Activated CD4-positive, alpha-beta T cell treated with anti-CD3 and anti-CD28 coated beads, Interleukin-2, amount 50 U/mL, for 48 hours (primary cell): ENCODE measurements around the gene C2.

ENCODE experiments used
- DNase-seq, 2 experiments: peaks; one replicate each; pipeline ENCODE4 v3.0.0-alpha.2; 2020

The C2 gene

GRCh38 chr6:31927242-31927862, at the start of gene C2:
Gene C2 (plus strand): TSS chr6:31927717. CDS start chr6:31927753, 36 bp downstream.
- no peak for DNase-seq

GRCh38 chr6:31878222-31878621, 49.3 kb upstream of the C2 start:
- no peak for DNase-seq

- no peak for DNase-seq
These were observed 48.8 kb upstream of the C2 start, which contains the start of gene SLC44A4 for GRCh38 chr6:31878726-31879125. Gene SLC44A4 (minus strand): TSS chr6:31878997. CDS start chr6:31878980, 17 bp downstream.

- DNase-seq = no peak
These were observed 48.4 kb upstream of the C2 start for GRCh38 chr6:31879143-31879542.

- DNase-seq = no peak
These were observed 47.6 kb upstream of the C2 start for GRCh38 chr6:31879901-31880300.

GRCh38 chr6:31880616-31881015, 46.9 kb upstream of the C2 start:
- DNase-seq = no peak

- no peak for DNase-seq
These were observed 46.2 kb upstream of the C2 start for GRCh38 chr6:31881136-31881859.

- DNase-seq = no peak
These were observed 45.2 kb upstream of the C2 start for GRCh38 chr6:31882344-31882743.

GRCh38 chr6:31883676-31884075, 43.8 kb upstream of the C2 start:
- no peak for DNase-seq

GRCh38 chr6:31884528-31885035, 42.9 kb upstream of the C2 start:
- no peak for DNase-seq

GRCh38 chr6:31886541-31886991, 41.0 kb upstream of the C2 start:
- no peak for DNase-seq

GRCh38 chr6:31887173-31888007, 40.1 kb upstream of the C2 start:
- DNase-seq = no peak

GRCh38 chr6:31888276-31889258, 39.0 kb upstream of the C2 start:
- peak; percentile 63 to 73 for DNase-seq

- no peak for DNase-seq
These were observed 38.1 kb upstream of the C2 start for GRCh38 chr6:31889331-31889972.

- no peak for DNase-seq
These were observed 34.7 kb upstream of the C2 start for GRCh38 chr6:31892821-31893220.

- DNase-seq = no peak
These were observed 31.0 kb upstream of the C2 start for GRCh38 chr6:31896493-31896855.

- no peak for DNase-seq
These were observed 30.5 kb upstream of the C2 start for GRCh38 chr6:31896856-31897611.

- peak; percentile 83 to 86 for DNase-seq
These were observed 29.7 kb upstream of the C2 start, which contains the start of gene EHMT2 for GRCh38 chr6:31897612-31898382. Gene EHMT2 (minus strand): TSS chr6:31897698. CDS start chr6:31897677, 21 bp downstream.

GRCh38 chr6:31898383-31899011, 29.0 kb upstream of the C2 start:
- peak in 1 of 2 experiments; percentile 32 for DNase-seq
